ENCODE measurements around the gene EIF5. TPM values are rescaled to one million over a fixed set of nuclear protein-coding genes. Genes with fewer than 3 reads are reported as not detected.
"Not testable (repeated sequence)": the region's sequence is repeated elsewhere in the genome, so short reads cannot be mapped to it uniquely, and the experiment has no call there.

The EIF5 gene
- total RNA-seq, 1 donor from 2014 or later, result 192 TPM

- no peak for ATAC-seq
- no peak for DNase-seq (ENCODE audit: low spot score)
These were observed 1.7 kb upstream of the EIF5 start for GRCh38 chr14:103332143-103332919.

GRCh38 chr14:103334644-103335622 is 896 bp downstream of the EIF5 start:
- peak; percentile 59 for ATAC-seq
- peak; percentile 87 for DNase-seq (ENCODE audit: low spot score)

GRCh38 chr14:103336191-103336590 is 2.2 kb downstream of the EIF5 start:
- DNase-seq (ENCODE audit: low spot score), result no peak
- no peak for ATAC-seq

- no peak for ATAC-seq
These were observed 3.8 kb downstream of the EIF5 start for GRCh38 chr14:103337794-103338193.

GRCh38 chr14:103339561-103339960 is 5.5 kb downstream of the EIF5 start:
- DNase-seq (ENCODE audit: low spot score), result no peak
- ATAC-seq, result no peak

More at GRCh38 chr14:103337794-103338193, 3.8 kb downstream of the EIF5 start:
- no peak for DNase-seq (ENCODE audit: low spot score)

GRCh38 chr14:103340480-103341212 is 6.6 kb downstream of the EIF5 start:
- ATAC-seq (no peak), DNase-seq (ENCODE audit: low spot score) (no peak)

GRCh38 chr14:103341250-103342129 is 7.5 kb downstream of the EIF5 start:
- DNase-seq (ENCODE audit: low spot score) (no peak), ATAC-seq (no peak)

GRCh38 chr14:103343164-103343879 is 9.3 kb downstream of the EIF5 start:
- DNase-seq (ENCODE audit: low spot score), result no peak
- no peak for ATAC-seq

GRCh38 chr14:103343905-103344797 is 10.1 kb downstream of the EIF5 start:
- ATAC-seq (no peak), DNase-seq (ENCODE audit: low spot score) (no peak)

GRCh38 chr14:103346286-103346685 is 12.2 kb downstream of the EIF5 start:
- no peak for DNase-seq (ENCODE audit: low spot score)

GRCh38 chr14:103347091-103347815 is 13.2 kb downstream of the EIF5 start:
- peak; percentile 33 for ATAC-seq
- DNase-seq (ENCODE audit: low spot score), result no peak

More at GRCh38 chr14:103346286-103346685, 12.2 kb downstream of the EIF5 start:
- no peak for ATAC-seq

- ATAC-seq, result no peak
- no peak for DNase-seq (ENCODE audit: low spot score)
These were observed 14.1 kb downstream of the EIF5 start for GRCh38 chr14:103348154-103348553.

- DNase-seq (ENCODE audit: low spot score) (no peak), ATAC-seq (no peak)
These were observed 15.9 kb downstream of the EIF5 start for GRCh38 chr14:103349982-103350381.

- DNase-seq (ENCODE audit: low spot score) (no peak), ATAC-seq (no peak)
These were observed 19.3 kb downstream of the EIF5 start for GRCh38 chr14:103353362-103353761.

- ATAC-seq (no peak), DNase-seq (ENCODE audit: low spot score) (no peak)
These were observed 20.1 kb downstream of the EIF5 start for GRCh38 chr14:103354141-103354540.

GRCh38 chr14:103356024-103356682 is 22.1 kb downstream of the EIF5 start:
- ATAC-seq, result peak; percentile 81
- no peak for DNase-seq (ENCODE audit: low spot score)

GRCh38 chr14:103357552-103357951 is 23.5 kb downstream of the EIF5 start:
- not testable (repeated sequence) for ATAC-seq; DNase-seq (ENCODE audit: low spot score)

All from left lobe of liver (tissue), 2 donors.